GM18526 (cell line): Measurements from ENCODE around the gene GTF3A.
A peak's percentile ranks its signal among the peaks of the same experiment; 100 is the strongest.

Experiments used
- POLR2A ChIP-seq: IDR thresholded peaks from 3 replicates; pipeline ENCODE4 v1.6.1; 2011; ENCODE audit not compliant: insufficient read length; ENCODE audit errors: extremely low read depth

GTF3A gene

DNA sequence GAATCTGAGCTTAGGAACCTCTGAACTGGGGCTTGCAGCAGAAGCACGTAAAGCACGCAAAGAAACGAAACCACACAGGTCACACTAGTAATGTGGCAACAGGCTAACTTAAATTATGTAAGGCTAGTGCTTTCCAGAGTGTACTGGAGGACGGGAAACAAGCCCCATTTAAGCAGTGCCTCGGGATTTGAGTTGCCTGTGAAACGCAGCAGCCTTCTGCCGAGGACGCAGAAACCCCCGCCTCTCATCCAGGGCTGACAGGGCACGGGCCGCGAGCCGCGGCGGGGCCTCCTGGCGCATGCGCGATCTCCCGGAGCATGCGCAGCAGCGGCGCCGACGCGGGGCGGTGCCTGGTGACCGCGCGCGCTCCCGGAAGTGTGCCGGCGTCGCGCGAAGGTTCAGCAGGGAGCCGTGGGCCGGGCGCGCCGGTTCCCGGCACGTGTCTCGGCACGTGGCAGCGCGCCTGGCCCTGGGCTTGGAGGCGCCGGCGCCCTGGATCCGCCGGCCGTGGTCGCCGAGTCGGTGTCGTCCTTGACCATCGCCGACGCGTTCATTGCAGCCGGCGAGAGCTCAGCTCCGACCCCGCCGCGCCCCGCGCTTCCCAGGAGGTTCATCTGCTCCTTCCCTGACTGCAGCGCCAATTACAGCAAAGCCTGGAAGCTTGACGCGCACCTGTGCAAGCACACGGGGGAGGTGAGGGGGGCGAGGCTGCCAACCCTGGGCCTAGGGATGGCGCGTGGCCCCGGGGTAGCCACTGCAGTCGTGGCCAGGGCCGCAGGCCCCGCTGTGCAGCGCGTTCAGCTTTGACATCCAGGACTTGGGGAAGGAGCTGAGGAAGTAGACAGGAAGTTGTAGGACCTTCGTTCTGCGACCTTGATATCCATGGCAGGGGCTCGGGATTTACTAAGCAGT is at the start of gene GTF3A:
TSS of gene GTF3A (plus strand) at position 374 of the 912 bp plus-strand sequence.
- peak; percentile 90 for TF ChIP-seq POLR2A

DNA sequence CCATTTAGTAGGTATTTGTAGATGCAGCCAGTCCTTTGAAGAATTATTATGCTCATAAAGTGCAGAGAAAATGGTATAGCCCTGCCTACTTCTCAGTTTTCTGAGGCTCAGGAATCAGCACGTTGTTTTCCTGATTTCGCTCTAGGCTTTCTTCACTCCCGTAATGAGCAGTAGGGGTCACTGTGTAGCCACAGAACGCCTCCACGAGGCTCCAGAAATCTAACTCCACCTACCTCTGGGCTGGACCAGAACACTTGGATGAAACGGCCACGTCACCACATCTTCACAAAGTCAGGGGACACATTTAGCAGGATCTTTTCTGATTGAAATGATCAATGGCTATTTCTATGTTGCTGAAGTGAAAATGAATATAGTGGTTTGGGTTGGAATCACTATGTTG is 49.8 kb upstream of the GTF3A start:
- TF ChIP-seq POLR2A, result no peak

DNA sequence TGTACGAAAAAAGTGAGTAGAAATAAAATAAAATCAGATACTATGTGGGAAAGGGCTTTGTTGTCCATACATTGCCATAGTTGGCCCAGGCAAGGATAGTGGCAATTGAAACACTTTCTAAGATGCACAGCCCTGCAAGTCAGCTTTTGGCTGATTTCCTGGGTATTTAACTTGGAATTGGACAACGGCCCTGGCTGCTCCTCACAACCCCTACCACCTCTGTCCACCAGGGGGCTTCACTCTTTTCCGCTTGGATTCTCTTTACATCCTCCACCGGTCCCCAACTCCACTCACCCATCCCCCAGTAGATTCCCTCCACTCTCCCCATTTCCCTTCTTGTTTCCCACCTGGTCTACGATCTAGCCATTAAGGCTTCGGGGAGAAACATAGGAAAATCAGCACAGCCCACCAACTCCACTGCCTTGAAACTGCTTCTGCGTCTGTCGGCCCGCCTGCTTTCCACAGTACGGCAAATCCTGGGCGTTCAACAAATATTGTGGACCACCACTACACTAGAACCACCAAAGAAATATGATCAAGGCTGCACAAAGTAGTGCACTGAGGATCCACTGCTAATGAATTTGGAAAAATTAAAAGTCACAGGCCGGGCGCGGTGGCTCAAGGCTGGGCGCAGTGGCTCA is 48.6 kb upstream of the GTF3A start:
- TF ChIP-seq POLR2A, result no peak

DNA sequence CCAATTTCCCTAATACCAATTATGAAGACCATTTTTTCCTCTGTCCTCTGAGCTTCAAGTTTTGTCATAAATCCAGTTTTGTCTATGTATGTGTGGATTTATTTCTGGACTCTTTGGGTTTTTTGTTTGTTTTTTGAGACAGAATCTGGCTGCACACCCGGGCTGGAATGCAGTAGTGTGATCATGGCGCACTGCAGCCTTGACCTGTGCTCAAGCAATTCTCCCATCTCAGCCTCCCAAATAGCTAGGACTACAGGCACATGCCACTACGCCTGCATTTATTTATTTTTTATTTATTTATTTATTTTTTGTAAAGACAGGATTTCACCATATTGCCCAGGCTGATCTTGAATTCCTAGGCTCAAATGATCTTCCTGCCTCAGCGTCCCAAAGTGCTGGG is 45.3 kb upstream of the GTF3A start:
- no peak for TF ChIP-seq POLR2A

DNA sequence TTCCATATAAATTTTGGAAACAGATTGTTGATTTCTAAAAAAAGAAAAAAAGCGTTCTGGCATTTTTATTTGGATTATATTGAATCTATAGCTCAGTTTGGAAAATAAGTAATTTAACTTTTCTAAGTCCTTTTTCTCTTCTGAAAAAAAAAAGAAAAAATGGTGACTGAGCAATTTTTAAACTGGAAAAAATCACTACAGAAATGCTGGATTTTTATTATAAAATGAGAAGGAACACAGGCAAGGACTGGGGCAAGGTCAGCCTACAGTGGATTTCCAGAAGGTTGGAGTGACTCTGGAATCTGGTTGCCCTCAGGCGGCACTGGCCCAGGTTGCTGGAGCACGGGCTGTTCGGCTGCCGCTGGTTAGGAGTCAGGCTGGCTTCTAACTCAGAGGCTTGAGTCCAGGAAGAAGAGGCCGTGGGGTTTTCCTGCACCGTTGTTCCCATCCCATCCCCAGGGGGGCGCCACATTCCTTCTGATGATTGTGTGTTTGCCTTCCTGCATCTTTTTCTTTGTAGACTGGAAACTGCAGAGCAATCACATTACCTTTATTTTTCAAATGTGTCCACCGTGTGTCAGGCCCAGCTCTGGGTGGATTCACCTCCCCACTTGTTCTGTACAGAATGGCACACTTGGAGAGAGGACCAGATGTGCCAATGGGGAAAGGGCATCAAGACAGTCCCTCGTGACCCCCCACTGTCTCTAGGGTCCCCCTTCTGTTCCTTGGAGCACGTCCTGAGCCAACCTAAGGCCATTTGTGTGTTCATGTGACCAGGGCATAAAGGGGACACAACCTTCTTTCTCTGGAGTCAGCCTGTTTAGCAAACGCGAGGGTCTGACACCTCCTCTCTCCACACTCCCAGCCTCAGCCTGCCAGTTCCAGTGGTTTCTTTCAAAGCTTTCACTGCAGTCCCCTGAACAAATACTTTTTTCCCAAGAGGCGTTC is 44.5 kb upstream of the GTF3A start:
- TF ChIP-seq POLR2A, result no peak

DNA sequence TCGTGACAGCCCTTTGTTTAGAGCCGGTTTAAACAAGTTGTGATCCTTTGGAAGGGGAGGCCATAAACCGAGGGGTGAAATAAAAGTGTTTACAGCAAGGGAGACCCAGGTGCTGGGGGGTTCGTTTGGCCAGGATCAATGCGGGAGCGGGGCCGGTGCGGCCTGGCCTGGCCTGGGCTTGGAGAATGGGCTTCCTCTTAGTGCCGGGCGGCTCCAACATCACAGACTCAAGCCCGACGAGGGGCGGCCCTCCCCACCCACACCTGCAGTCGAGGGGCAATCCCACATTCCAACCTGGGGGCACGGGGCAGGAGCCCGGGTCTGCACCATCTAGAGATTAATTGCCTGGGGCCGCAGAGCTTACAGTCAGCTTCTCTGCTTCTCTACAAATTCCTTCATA is 42.8 kb upstream of the GTF3A start:
- no peak for TF ChIP-seq POLR2A

DNA sequence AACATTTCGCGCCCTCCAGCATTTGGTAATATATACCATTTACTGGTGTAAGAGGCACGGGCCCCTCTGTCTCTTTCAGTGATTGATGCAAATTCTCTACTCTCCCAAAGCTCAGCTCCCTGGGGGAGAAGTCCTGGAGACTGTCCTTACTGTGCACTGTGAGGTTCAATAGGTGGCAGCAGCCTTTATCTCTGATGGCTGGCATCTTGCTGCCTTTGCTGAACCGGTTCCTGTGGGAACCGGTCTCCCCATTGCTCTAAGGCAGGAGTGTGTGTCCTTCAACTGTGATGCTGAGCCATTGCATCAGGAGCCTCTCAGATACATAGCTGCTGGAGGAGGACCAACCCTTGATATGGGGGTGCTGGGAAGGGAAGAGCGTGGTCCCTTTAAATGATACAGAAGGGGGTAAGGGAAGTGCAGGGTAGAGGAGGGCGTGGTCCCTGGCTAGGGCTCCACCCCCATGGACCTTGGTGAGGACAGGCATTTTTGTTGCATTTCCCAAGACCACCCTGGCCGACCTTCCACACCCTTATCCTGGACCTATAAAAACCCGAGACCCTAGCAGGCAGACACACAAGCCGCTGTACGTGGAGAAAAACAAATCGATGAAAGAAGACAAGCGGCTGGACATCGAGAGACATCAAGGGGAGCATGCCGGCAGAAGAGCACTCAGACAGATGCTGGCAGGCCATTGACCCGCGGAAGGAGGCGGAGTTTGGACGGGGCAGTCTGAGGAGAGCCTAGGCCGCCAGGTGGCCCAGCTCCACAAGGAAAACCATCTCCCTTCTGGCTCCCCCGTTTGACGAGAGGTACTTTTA is 41.1 kb upstream of the GTF3A start:
- no peak for TF ChIP-seq POLR2A

DNA sequence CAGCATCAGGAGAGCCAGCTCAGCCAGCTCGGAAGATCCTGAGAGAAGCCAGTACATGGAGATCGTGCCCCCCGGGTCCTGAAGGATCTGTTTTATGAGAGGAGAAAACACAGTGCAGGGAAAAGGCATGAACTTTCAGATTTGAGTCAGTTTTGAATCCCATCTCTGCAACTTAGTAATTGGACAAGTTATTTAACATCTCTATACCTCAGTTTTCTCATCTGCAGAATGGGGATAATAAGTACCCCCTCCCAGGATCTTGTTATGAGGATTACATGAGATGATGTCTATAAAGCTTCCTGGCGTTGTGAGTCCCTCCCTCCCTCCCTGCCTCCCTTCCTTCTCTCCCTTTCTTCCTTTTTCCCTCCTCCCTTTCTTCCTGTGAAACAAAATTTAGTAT is 40.1 kb upstream of the GTF3A start:
- TF ChIP-seq POLR2A, result no peak

DNA sequence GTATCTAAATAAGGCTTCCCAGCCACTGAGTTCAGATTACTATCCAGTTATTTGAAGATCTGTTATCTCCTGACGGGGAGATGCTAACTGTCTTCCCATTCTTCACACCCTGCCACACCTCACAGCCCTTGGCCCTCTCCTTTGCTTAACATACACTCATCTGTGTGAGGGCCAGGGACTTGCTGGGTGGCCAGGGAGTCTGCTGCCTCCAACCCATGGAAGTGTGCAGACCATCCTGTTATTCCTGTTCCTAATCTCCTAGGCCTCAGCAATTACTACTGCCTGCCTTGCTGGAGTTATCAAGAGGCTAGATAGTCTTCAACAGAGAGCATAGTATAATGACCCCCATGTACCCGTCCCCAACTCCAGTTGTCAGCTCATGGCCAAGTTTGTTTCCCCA is 36.2 kb upstream of the GTF3A start:
- no peak for TF ChIP-seq POLR2A

DNA sequence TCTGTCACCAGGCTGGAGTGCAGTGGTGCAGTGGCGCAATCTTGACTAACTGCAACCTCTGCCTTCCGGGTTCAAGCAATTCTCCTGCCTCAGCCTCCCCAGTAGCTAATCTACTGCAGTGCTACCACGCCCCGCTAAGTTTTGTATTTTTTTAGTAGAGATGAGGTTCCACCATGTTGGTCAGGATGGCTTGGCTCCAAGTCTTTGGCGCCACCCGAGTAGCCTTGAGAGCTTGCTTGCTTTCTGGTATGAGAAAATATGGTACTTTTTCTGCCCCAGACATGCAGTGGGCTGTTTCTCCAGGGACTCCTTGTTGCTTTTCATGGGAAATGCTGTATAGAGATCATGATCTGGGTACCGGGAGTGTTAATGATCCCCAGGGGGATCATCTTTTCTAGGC is 34.5 kb upstream of the GTF3A start:
- no peak for TF ChIP-seq POLR2A

DNA sequence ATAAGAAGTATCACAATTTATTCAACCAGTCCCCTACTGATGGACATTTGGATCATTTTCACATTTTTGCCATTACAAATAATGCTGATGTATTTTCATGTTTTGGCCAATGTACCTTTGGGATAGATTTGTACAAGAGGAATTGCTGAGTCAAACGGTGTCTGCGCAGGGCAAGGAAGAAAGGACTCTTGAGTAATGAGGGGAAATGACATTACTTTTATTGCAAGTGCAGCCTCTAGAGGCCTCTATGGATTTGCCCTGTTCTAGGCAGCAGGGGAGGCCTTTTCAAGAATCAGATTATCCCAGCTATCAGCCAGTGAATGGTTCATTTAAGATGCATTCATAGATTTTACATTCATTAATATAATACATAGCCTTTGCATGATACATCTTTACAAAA is 32.9 kb upstream of the GTF3A start:
- no peak for TF ChIP-seq POLR2A

DNA sequence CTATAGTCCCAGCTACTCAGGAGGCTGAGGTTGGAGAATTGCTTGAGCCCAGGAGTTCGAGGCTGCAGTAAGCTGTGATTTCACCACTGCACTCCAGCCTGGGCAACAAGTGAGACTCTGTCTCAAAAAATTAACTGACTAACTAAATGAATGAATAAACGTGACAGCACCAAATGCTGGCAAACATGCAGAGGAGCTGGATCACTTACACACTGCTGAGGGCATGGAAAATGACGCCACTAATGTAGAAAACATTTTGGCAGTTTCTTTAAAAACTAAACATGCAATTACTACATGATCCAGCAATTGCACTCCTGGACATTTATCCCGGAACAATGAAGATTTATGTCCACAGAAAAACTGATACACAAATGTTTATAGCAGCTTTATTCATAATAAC is 31.3 kb upstream of the GTF3A start:
- TF ChIP-seq POLR2A, result no peak

DNA sequence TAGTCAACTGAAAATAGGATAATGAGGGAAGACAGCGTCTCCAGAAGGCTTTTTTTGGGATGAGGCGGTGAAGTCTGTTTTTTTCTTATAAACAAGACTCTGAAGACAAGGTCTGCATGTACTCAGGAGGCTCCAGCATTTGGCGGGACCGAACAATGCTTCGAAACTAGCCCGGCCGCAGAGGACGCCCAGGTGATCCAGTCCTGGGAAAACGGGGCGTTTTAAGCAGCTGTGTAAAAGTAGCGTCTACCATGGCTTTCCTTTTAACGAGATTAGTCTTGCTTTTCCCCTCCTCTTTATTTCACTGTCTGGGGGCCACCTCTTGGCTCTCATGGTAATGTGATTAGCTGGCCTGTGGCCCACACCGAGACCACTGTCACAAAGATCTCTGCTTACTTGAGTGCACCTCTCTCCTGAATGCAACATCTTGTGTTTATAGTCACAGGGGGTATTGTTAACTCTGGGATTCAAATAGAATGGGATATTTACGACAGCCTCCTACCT is 29.4 kb upstream of the GTF3A start:
- TF ChIP-seq POLR2A, result no peak

DNA sequence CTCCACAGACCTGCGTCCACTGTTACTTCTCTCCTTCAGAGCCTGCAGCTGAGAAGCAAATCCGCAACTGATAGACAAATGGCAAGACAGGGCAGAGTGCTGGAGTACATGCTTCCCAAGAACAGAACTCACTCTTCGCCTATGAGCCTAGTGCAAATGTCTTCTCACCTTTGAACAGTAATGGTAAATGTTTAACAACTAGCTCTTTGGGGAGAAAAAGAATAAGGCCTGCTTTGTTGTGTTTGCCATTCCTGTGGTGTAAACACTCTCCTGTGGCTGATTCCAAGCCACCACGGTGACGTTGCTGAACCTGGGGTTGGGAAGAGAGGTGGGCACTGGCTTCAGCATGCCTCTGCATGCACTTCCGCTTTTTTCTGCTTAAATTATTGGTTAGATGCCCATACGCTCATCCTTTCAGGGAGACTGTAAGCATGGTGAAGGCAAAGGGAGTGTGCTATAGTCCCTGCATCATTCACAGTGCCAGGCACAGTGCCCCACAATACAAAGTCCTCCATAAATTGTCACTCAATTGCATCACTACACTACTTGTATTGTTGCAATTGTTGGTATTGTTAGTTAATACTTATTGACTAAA is 28.1 kb upstream of the GTF3A start:
- TF ChIP-seq POLR2A, result no peak
